Stimulated activated CD4-positive, alpha-beta T cell treated with anti-CD3 and anti-CD28 coated beads, Interleukin-12 subunit alpha, Interleukin-12 subunit beta, amount 100 ng/mL, for 24 hours (primary cell): Measurements from ENCODE around the gene ITIH2.
"Not testable (repeated sequence)": the region's sequence is repeated elsewhere in the genome, so short reads cannot be mapped to it uniquely, and the experiment has no call there.

Experiments used
- DNase-seq, 2 experiments: peaks; one replicate each; pipeline ENCODE4 v3.0.0-alpha.2; 2020; ENCODE audit warnings: low read depth in 2 of 2

ITIH2 gene

DNA sequence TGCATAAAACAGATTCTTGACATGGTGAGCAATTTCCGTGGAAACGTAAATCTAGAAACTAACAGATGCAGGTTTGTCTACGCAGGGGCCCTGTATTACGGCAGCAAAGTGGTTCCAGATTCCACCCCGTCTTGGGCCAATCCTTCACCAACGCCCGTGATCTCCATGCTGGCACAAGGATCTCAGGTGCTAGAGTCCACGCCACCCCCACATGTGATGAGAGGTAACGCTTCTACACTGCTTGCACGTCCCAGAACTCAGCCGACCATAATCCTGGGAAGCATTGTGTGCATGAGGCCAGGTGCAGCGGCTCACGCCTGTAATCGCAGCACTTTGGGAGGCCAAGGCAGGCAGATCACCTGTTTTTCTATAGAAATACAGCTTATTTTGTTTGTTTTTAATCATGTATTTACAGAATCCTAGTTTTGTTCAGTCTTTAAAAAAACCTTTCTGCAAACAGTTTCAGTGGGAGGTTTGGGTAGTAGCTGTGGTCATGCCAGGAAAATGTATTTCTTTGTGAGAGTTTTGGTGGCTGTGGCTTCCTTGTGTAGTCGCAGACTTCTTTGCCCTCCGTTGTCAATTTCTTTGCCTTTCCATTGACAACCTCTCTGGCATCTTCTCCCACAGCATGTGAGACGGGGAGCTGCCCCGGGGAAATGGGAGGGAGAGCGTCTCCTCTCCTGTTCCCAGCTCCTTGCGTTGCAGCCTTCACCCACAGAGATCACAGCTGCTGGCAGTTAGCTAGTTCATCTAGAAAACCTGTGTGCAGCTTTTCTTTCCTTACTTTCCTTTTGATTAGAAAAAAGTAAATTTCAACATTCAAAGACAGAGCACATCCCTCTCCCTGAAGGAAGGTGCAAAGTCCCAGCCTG is 35.7 kb downstream of the ITIH2 start:
- DNase-seq: no peak

DNA sequence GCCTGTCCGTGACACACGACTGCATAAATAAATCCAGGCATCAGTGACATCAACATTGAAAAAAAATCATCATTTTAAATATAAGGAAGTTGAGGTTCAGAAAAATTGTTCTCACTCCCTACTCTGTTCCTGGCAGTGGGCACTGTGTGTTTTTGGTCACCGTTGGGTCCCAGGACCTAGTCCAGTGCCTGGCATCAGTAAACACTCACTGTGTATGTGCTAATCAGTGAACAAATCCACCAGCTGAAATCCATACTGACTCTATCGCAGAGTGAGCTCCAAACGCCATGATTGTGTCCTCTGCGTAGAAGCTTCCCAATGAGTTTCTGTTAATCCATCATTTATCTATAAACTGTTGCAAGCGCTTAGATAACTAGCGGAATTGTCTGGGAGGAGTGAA is 41.2 kb downstream of the ITIH2 start:
- DNase-seq: no peak

DNA sequence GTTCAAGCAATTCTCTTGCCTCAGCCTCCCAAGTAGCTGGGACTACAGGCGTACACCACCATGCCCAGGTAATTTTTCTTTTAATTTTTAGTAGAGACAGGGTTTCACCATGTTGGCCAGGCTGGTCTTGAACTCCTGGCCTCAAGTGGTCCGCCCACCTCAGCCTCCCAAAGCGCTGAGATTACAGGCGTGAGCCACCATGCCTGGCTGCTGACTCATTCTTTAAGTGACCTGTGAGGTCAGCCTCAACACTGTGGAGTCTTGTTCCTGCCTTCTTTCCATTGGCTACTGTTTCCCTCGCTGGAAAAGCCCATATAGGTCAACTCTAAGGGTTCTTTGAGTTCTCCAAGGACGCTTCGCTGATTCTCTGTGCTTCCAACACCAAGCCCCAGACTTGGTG is 45.5 kb downstream of the ITIH2 start:
- not testable (repeated sequence) for DNase-seq

DNA sequence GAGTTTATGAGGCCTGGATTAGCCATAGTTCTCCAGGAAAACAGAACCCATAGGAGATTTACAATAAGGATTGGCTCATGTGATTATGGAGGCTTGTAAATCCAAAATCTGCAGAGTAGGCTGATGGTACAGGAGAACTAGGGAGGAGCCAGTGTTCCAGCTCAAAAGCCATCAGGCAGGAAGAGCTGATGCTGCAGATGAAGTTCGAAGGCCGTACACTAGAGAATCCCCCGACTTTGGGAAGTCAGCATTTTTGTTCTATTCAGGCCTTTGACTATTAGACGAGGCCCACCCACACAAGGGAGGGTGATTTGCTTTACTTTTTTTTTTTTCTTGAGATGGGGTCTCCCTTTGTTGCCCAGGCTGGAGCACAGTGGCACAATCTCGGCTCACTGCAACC is 47.1 kb downstream of the ITIH2 start:
- DNase-seq: no peak

DNA sequence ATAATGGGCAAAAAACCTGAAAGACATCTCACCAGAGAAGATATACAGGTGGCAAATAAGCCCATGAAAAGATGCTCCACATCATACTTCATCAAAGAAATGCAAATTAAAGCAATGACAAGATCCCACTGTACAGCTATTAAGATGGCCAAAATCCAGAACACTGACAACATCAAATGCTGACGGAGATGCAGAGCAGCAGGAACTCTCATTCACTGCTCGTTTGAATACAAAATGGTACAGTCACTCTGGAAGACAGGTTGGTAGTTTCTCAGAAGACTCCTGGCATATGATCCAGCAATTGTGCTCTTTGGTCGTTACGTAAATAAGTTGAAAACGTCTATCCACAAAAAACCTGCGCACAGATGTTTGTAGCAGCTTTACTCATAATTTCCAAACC is 49.1 kb downstream of the ITIH2 start:
- DNase-seq: no peak

DNA sequence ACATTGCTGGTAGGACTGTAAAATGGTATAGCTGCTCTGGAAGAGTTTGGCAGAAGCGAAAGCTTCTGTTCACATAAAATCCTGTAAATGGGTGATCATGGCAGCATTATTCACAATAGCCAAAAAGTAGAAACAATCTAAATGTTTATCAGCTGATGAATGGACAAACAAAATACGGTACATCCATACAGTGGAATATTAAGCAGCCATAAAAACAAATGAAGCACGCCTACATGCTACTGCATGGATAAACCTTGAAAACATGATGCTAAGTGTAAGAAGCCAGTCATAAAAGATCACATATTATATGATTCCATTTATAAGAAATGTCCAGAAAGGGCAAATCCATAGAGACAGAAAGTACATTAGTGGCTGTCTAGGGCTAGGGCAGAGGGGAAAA is 52.0 kb downstream of the ITIH2 start:
- DNase-seq: no peak

DNA sequence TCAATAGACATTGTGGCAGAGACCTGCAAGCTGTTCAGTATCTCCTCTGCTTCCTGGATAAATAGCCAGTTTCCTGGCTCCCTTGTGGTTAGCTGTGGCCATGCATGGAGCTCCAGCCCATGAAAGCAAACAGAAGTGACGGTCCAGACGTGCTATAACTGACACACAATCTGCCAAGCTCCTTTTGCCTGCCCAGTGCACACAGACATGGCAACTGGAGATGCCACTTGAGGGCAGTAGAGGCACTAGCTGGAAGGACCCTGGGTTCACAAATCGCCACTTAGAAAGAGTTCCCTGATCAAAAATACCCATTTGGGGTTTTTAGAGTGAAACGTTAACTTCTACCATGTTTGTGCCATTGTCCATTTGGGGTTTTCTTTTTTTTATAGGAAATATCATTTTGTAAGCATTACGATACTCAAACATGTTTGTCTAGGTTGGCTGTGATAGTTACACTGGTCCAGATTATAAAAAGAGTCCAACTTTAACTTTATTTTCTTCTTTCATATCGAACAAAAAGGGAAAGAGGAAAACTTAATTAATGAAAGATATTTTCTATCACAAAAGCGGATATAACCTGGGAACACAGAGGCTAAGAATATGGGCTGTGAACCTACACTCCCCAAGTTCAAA is 53.4 kb downstream of the ITIH2 start:
- no peak for DNase-seq

DNA sequence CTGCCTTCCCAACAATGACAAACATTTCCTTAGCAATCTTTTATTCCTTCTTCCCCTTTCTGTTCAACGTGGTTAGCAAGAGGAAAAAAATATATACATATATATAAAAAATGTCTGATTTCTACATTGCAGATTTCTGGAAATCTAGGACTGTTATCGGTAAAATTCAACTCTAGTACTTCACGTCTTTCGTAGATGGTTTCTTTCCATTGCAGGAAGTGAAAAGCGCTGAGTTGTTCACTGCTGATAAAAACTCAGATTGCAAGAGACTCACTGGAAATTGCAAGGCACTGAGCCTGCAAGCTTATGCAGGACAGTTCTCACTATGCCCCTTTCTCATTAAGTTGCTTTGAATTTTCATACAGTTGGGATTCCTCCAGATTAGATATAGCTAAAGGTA is 60.8 kb downstream of the ITIH2 start:
- no peak for DNase-seq

DNA sequence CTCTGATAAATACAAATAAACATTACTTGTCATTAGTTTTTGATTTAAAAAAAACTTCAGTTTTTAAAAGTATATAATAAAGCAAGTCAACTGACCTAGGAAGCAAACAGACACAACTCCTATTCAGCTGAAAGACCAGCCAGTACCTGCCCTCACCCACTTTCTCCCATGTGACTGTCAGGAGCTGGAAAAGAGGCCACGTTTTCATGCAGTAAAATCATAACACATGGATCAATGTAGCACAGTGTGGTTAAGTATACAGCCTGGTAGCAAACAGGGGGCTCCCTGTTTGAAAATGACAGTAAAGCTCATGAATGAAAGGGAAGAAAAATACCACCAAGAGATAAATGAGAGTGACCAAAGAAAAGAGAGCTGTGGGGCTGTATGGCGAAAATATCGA is 63.1 kb downstream of the ITIH2 start:
- no peak for DNase-seq

DNA sequence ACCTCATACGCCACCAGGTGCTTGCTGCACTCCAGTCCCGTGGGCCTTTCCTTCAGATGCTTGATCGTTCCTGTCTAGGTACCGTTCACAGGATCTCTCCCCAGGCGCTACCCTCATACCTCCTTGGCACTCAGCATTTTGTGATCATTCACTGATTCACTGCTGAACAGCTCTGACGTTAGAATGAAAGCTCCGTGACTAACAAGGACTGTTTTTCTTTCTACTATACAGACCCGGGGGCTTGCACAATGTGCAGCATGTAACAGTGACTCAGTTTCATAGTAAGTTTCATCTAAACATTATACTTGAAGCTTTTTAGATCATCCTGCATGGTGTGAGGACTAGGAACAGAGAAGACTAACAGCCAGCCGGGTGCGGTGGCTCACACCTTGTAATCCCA is 64.1 kb downstream of the ITIH2 start:
- no peak for DNase-seq

DNA sequence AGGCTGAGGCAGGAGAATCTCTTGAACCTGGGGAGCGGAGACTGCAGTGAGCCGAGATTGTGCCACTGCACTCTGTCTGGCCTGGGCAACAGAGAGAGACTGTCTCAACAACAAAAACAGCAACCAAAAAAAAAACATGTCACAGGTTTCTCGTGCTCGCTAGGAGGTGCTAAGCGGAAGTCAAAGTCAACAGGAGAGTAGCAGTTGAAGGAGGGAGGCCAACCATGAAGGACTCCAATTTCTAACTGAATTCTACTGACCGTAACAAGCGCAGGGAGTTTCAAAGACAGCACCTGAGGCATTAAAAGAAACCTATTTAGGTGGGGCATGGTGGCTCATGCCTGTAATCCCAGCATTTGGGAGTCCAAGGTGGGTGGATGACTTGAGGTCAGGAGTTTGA is 65.3 kb downstream of the ITIH2 start:
- no peak for DNase-seq

DNA sequence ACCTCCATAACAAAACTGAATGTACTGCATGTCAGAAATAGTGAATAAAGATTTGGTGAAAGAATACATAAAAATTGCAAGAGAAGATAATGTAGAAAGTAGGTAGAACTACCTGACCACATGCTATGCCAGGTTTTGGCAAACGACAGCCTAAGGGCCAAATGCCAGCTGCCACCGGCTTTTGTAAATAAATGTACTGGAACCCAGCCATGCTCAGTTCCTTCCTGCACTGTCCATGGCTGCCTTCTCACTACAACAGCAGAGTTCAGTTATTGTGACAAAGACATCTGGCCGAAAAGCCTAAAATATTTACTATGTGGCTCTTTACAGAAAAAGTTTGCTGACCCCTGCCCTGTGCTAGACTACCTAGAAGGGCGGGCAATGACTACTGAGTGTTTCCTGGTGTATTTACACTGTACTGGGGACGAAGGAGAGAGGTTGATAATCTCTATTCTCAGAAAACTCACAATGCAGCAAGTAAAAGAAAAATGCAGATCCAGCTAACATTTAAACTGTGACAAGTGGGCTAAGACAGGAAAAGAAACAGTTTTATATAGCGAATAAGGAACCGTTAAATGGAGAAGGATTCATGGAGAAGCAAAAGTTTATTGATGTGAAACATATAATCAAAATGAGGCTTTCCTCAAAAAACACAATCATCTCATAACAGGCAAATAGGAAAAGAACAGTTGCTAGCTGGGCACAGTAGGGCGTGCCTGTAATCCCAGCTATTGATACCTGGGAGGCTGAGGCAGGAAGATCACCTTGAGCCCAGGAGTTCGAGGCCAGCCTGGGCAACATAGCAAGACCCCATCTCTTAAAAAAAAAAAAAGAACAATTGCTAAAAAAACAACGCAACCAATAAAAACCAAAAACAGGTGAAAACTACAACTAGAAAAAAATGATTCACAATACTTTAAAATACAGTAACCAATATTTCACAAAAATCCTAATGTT is 71.0 kb downstream of the ITIH2 start:
- DNase-seq: no peak

DNA sequence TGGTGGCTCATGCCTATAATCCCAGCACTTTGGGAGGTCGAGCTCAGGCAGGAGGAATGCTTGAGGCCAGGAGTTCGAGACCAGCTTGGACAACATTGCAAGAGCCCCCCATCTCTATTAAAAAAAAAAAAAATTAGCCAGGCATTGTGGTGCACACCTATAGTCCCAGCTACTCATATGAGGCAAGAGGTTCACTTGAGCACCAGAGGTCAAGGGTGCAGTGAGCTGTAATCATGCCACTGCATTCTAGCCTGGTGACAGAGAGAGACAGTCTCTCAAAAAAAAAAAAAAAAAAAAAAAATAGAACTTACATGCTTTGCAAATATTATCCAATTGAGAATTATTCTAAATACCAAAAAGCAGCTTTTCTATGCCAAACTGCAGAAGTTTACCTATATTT is 73.7 kb downstream of the ITIH2 start:
- DNase-seq: no peak

DNA sequence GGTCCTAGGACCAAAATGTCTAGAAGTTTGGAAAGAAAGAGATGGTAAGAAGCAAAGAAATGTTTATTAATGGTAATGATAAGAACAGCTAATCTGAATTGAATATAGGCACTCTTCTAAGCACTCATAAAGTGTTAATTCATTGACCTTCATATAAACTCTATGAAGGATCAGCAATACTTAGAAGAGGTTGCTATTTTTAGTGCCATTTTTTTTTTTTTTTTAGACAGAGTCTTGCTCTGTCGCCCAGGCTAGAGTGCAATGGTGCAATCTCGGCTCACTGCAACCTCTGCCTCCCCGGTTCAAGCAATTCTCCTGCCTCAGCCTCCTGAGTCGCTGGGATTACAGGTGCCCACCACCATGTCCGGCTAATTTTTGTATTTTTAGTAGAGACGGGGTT is 79.1 kb downstream of the ITIH2 start:
- not testable (repeated sequence) for DNase-seq

DNA sequence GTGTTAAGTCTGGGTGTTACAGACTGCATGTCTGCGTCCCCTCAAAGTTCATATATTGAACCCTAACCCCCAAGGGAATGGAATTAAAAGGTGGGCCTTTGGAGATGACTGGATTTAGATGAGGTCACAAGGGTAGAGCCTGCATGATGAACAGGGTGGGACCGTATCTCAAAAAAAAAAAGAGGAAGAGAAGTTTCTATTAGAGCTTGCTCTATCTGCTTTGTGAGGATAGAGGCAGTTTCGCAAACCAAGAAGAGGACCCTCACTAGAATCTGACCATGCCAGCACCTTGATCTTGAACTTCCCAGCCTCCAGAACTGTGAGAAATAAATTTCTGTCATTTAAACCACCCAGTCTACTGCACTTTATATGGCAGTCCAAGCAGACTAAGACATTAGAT is 83.3 kb downstream of the ITIH2 start:
- no peak for DNase-seq

DNA sequence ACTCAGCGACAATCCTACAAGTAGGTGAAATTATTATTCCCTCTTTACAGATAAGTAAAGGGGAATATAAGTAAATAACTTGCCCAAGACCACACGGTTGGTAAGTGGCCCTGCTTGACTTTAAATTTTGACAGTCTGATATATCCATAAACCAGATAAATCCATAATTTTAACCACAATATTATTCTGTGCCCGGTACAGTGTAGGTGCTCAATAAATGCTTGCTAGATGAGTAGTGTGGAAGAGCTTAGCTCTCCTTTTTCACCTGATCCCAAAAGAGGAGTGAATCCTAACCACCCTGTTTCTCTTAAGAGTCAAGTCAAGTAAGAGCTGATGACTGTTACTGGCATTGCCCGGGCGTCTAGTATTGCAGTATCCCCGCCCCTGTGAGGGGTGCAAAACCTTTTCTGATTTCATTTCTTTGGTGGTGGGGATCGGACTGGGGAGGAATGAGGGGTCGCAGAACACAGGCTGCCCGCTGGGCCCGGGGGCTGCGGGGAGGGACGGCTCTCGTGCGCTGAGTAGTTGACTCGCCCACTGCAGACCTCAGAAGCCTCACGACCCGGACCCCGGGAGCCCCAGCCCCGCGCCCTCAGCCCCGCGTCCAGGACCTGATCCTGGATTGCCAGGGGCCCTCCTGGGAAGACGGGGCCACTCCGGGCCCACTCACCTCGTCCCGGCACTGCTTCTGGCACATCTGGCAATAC is 84.2 kb downstream of the ITIH2 start:
- no peak for DNase-seq

DNA sequence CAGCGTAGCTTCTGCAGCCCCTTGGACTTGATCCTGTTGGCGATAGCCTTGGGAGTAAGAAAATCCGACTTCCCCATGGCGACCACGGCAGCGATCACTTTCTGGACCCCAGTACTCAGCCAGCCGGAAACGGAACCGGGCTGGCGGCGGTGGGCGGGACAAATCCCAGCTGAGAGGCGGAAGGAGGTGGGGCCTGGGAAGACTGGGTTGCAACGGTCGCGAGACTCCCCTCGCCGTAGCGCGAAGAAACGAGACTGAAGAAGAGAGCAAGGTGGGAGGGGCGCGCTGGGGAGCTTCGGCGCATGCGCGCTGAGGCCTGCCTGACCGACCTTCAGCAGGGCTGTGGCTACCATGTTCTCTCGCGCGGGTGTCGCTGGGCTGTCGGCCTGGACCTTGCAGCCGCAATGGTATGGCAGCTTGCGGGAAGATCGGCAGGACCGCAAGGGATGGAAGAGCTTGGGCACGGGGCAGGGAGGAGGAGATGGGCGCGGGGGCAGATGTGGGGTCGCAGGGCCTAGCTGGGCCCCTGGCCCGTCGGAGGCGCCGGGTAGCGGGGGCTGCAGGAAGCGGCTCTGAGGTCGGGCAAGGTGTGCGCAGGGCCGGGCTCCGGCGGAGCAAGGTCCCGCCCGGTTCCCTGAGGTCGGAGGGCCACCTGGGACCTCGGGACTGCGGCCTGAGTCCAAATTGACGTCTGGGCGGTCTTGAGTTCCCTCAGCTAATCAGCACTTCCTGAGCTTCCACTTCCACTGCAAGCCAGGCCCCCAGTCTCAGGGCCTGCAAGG is 84.9 kb downstream of the ITIH2 start, which contains the start of the genes ATP5F1C and KIN:
TSS of gene ATP5F1C (plus strand) at position 321 of the 782 bp plus-strand sequence. CDS start at position 352, 31 bp downstream.
TSS of gene KIN (minus strand) at position 137 of the 782 bp plus-strand sequence. CDS start at position 77, 60 bp downstream.
- DNase-seq: peak; percentile 97

DNA sequence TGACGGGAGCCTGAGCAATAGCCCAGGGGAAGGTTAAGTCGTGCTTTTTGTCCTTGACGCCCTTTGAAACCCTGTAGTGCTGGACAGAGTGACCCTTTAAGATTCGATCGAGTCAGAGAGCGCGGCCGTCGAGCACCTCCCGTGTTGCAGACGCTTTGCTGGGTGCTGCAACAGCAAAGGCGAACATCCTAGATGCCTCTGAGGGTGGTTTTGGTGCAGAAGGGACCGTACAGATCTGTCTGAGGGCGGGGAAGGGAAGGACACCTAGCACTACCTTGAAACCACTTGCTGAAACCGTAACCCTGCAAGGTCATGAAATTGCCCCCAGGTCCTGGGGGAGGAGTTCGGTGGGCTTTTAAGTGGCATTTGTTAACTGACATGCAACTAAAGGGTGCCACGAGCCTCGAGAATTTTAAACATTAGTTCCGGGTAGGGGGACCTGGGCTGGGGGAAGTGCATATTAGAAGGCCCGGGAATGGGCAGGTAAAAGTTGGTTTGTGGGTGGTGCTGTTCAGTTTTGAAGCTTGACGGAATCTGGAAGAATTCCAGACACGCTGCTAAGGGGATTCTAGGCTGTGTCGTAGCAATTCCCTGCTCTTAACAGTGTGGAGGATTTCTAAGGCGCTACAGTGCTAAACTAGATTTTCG is 85.6 kb downstream of the ITIH2 start:
- DNase-seq: peak in 1 of 2 experiments; percentile 11

DNA sequence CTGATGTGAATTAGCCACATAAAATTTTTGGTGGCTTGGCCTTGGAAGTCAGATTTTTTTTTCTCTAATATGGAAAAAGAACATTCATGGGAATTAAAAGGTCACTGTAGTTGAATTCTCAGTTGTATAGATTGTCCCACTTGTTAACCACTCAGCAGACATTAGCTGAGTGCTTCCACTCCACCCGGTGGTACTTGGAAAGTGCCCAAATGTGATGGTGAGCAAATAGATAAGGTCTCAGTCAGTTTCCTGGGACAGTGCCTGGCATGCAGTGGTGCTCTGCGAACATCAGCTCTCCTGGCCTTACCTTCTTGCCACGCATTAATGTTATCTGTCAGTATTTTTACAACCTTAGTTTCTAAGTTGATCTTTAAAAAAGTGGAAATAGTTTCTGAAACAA is 86.3 kb downstream of the ITIH2 start:
- no peak for DNase-seq

DNA sequence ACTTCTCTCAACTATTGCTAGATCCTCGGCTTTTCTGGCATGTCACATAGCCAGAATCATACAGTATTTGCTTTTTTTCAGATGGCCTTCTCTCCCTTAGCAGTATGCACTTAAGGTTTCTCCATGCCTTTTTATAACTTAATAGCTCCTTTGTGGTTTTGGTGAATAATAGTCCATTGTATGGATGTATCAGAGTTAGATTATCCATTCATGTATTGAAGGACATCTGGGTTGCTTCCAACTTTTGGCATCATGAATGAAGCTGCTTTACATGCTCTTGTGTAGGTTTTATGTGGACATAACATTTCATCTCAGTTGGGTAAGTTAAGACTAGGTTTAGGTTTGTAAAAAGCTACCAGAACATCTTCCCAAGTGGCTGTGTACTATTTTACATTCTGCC is 89.4 kb downstream of the ITIH2 start:
- no peak for DNase-seq
